Measurements from ENCODE around the gene UAP1L1.

Gene UAP1L1

GRCh38 chr9:137056739-137057415, 20.4 kb upstream of the UAP1L1 start:
- H4K20me1 ChIP-seq (ENCODE audit: low read depth, low read length): no peaks in the 10 kb centered on the region
- no peaks in the 10 kb centered on the region for H3K27me3 ChIP-seq (ENCODE audit: low read length)
- H3K36me3 ChIP-seq (ENCODE audit: low read length): no peaks in the 10 kb centered on the region
- H3K4me2 ChIP-seq (ENCODE audit: low read depth, low read length, poor library complexity, severe bottlenecking): no peak overlapping the region
- H3F3A ChIP-seq (ENCODE audit: insufficient read depth): 0 out of 2 replicates have a peak, but pooled peaks cover under 1% of the 10 kb centered on the region
- no peaks in the 10 kb centered on the region for H3K79me2 ChIP-seq (ENCODE audit: insufficient read depth, low read length)
- TF ChIP-seq CTCF (IDR thresholded peaks at IDR 0.05; ENCODE audit: insufficient read depth, low read length, poor library complexity, severe bottlenecking) (no peak), EZH2phosphoT487 (conservative IDR thresholded peaks at IDR 0.05; ENCODE audit: low read length) (no peak)
- no peak overlapping the region for H3K9ac ChIP-seq (ENCODE audit: low read length)
- H2AFZ ChIP-seq (ENCODE audit: low read depth, low read length, severe bottlenecking): no peak overlapping the region
- no peaks in the 10 kb centered on the region for H3K9me2 ChIP-seq (replicated peaks; ENCODE audit: insufficient read depth, low read length)
- no peaks in the 10 kb centered on the region for H3K9me3 ChIP-seq (ENCODE audit: insufficient read depth, low read length)
- H3K4me3 ChIP-seq (ENCODE audit: insufficient read depth, low read length, poor library complexity, severe bottlenecking): no peak overlapping the region
- H3K27ac ChIP-seq (ENCODE audit: low read depth, low read length): no peak overlapping the region

- H3K4me2 ChIP-seq (ENCODE audit: low read depth, low read length, poor library complexity, severe bottlenecking): no peak overlapping the region
- TF ChIP-seq CTCF (IDR thresholded peaks at IDR 0.05; ENCODE audit: insufficient read depth, low read length, poor library complexity, severe bottlenecking): no peak
- TF ChIP-seq EZH2phosphoT487 (conservative IDR thresholded peaks at IDR 0.05; ENCODE audit: low read length): no peak
Observed at GRCh38 chr9:137057545-137057944, 19.8 kb upstream of the UAP1L1 start.

GRCh38 chr9:137058521-137059234, 18.6 kb upstream of the UAP1L1 start:
- no peaks in the 10 kb centered on the region for H3K36me3 ChIP-seq (ENCODE audit: low read length)
- no peak overlapping the region for H2AFZ ChIP-seq (ENCODE audit: low read depth, low read length, severe bottlenecking)
- no peaks in the 10 kb centered on the region for H3K79me2 ChIP-seq (ENCODE audit: insufficient read depth, low read length)
- no peak overlapping the region for H3K27ac ChIP-seq (ENCODE audit: low read depth, low read length)
- no peak overlapping the region for H3K4me3 ChIP-seq (ENCODE audit: insufficient read depth, low read length, poor library complexity, severe bottlenecking)
- H3K4me2 ChIP-seq (ENCODE audit: low read depth, low read length, poor library complexity, severe bottlenecking): no peak overlapping the region
- no peaks in the 10 kb centered on the region for H3K9me2 ChIP-seq (replicated peaks; ENCODE audit: insufficient read depth, low read length)
- peaks cover 3% of the 10 kb centered on the region; the same call in 1 of the 2 replicates for H3F3A ChIP-seq (ENCODE audit: insufficient read depth)
- TF ChIP-seq CTCF (IDR thresholded peaks at IDR 0.05; ENCODE audit: insufficient read depth, low read length, poor library complexity, severe bottlenecking): no peak
- TF ChIP-seq EZH2phosphoT487 (conservative IDR thresholded peaks at IDR 0.05; ENCODE audit: low read length): no peak
- H3K9me3 ChIP-seq (ENCODE audit: insufficient read depth, low read length): no peaks in the 10 kb centered on the region
- no peak overlapping the region for H3K9ac ChIP-seq (ENCODE audit: low read length)
- H3K27me3 ChIP-seq (ENCODE audit: low read length): no peaks in the 10 kb centered on the region
- no peaks in the 10 kb centered on the region for H4K20me1 ChIP-seq (ENCODE audit: low read depth, low read length)

More at GRCh38 chr9:137057545-137057944, 19.8 kb upstream of the UAP1L1 start:
- Histone ChIP-seq H3K27me3 (ENCODE audit: low read length) (no peaks in the 10 kb centered on the region), H3K9me2 (replicated peaks; ENCODE audit: insufficient read depth, low read length) (no peaks in the 10 kb centered on the region), H3K27ac (ENCODE audit: low read depth, low read length) (no peak overlapping the region), H3K36me3 (ENCODE audit: low read length) (no peaks in the 10 kb centered on the region), H3K9me3 (ENCODE audit: insufficient read depth, low read length) (no peaks in the 10 kb centered on the region), H3K79me2 (ENCODE audit: insufficient read depth, low read length) (no peaks in the 10 kb centered on the region), H3K4me3 (ENCODE audit: insufficient read depth, low read length, poor library complexity, severe bottlenecking) (no peak overlapping the region), H3F3A (ENCODE audit: insufficient read depth) (peaks cover 3% of the 10 kb centered on the region; the same call in 1 of the 2 replicates), H4K20me1 (ENCODE audit: low read depth, low read length) (no peaks in the 10 kb centered on the region), H3K9ac (ENCODE audit: low read length) (no peak overlapping the region), H2AFZ (ENCODE audit: low read depth, low read length, severe bottlenecking) (no peak overlapping the region)

Measured in SU-DHL-6 (cell line).